ENCODE results near the gene SLC25A39. TPM values are rescaled to one million over a fixed set of nuclear protein-coding genes. Genes with fewer than 3 reads are reported as not detected.
"Not testable (repeated sequence)": the region's sequence is repeated elsewhere in the genome, so short reads cannot be mapped to it uniquely, and the experiment has no call there.

The SLC25A39 gene
- total RNA-seq, 2 donors from 2014 or later = 47.0 to 56.9 TPM

- intact Hi-C loops (cut with DNase I) = no loop called here
- no peak for DNase-seq (ENCODE audit: low spot score)
Observed at GRCh38 chr17:44356241-44356640, 31.6 kb upstream of the SLC25A39 start.

GRCh38 chr17:44355642-44356099 lies 31.0 kb upstream of the SLC25A39 start:
- DNase-seq (ENCODE audit: low spot score) = no peak
- intact Hi-C loops (cut with DNase I) = no loop called here

GRCh38 chr17:44354582-44355561 lies 30.2 kb upstream of the SLC25A39 start:
- no peak for DNase-seq (ENCODE audit: low spot score)
- intact Hi-C loops (cut with DNase I) = no loop called here

GRCh38 chr17:44353672-44354331 lies 29.2 kb upstream of the SLC25A39 start:
- intact Hi-C loops (cut with DNase I) = no loop called here
- DNase-seq (ENCODE audit: low spot score) = no peak

- intact Hi-C loops (cut with DNase I) = no loop called here
- no peak for DNase-seq (ENCODE audit: low spot score)
Observed at GRCh38 chr17:44352828-44353671, 28.4 kb upstream of the SLC25A39 start.

- no peak for DNase-seq (ENCODE audit: low spot score)
- intact Hi-C loops (cut with DNase I) = no loop called here
Observed at GRCh38 chr17:44351961-44352827, 27.6 kb upstream of the SLC25A39 start.

GRCh38 chr17:44351464-44351863 lies 26.8 kb upstream of the SLC25A39 start:
- intact Hi-C loops (cut with DNase I) = no loop called here
- DNase-seq (ENCODE audit: low spot score) = no peak

- intact Hi-C loops (cut with DNase I) = no loop called here
- no peak for DNase-seq (ENCODE audit: low spot score)
Observed at GRCh38 chr17:44350733-44351226, 26.2 kb upstream of the SLC25A39 start.

GRCh38 chr17:44349553-44350070 lies 25.0 kb upstream of the SLC25A39 start:
- DNase-seq (ENCODE audit: low spot score) = no peak
- intact Hi-C loops (cut with DNase I) = no loop called here

GRCh38 chr17:44348988-44349364 lies 24.4 kb upstream of the SLC25A39 start:
- no peak for DNase-seq (ENCODE audit: low spot score)
- intact Hi-C loops (cut with DNase I) = no loop called here

GRCh38 chr17:44348234-44348987 lies 23.8 kb upstream of the SLC25A39 start:
- DNase-seq (ENCODE audit: low spot score) = no peak
- intact Hi-C loops (cut with DNase I) = no loop called here

GRCh38 chr17:44347206-44348055 lies 22.8 kb upstream of the SLC25A39 start:
- intact Hi-C loops (cut with DNase I); DNase-seq (ENCODE audit: low spot score): not testable (repeated sequence)

GRCh38 chr17:44346064-44346844 lies 21.6 kb upstream of the SLC25A39 start:
- no peak for DNase-seq (ENCODE audit: low spot score)
- intact Hi-C loops (cut with DNase I) = no loop called here

GRCh38 chr17:44345454-44346026 lies 20.9 kb upstream of the SLC25A39 start:
- DNase-seq (ENCODE audit: low spot score) = peak; percentile 76
- intact Hi-C loops (cut with DNase I) = loop anchor here in 1 of 2 donors (1.0 kb wide), 1 partner anchor 24 kb away; no protein-coding TSS in a partner anchor

GRCh38 chr17:44344939-44345453 lies 20.4 kb upstream of the SLC25A39 start, which contains the start of gene GRN:
GRN (plus strand) TSS chr17:44345302; CDS start chr17:44349165, 3,863 bp downstream.
- peak; percentile 96 for DNase-seq (ENCODE audit: low spot score)
- intact Hi-C loops (cut with DNase I) = loop anchor here in 1 of 2 donors (1.0 kb wide), 1 partner anchor 24 kb away; no protein-coding TSS in a partner anchor
